Measurements from ENCODE around the gene RHEB.

RHEB gene

GRCh38 chr7:151428378-151429236 lies 91.1 kb downstream of the RHEB start:
- in situ Hi-C loops (cut with HindIII; ENCODE audit: low pct_ligation_motif_present, low pct_unique_long_range_greater_than_20kb, low sequenced_read_pairs), result no loop called here
- peak; percentile 70 for DNase-seq

- DNase-seq, result no peak
- in situ Hi-C loops (cut with HindIII; ENCODE audit: low pct_ligation_motif_present, low pct_unique_long_range_greater_than_20kb, low sequenced_read_pairs), result no loop called here
These were observed 91.9 kb downstream of the RHEB start for GRCh38 chr7:151427705-151428377.

- no peak for DNase-seq
- in situ Hi-C loops (cut with HindIII; ENCODE audit: low pct_ligation_motif_present, low pct_unique_long_range_greater_than_20kb, low sequenced_read_pairs), result no loop called here
These were observed 92.6 kb downstream of the RHEB start for GRCh38 chr7:151426904-151427704.

DNA sequence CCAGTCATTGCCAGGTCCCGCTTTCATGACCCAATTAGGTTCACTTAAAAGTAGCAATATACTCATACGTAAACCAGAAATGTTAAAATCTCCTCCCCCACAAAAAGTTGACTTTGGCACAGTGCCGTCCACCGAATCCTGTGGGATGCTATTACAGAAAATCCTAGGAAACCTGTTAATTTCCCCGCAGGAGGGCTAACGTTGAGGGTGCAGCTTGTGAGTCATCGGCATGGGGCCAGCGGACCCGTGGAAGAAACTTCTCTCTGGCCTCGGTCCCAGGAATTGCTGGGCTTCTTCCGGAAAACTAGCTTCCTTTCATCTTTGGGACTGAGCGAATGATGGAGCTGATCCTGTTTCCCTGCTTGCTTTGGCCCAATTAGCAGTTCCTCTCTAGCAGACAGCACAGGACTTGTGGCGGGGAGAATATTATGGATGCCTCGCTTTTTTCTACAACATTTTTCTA lies 93.2 kb downstream of the RHEB start:
- in situ Hi-C loops (cut with HindIII; ENCODE audit: low pct_ligation_motif_present, low pct_unique_long_range_greater_than_20kb, low sequenced_read_pairs), result no loop called here
- DNase-seq, result peak; percentile 86

DNA sequence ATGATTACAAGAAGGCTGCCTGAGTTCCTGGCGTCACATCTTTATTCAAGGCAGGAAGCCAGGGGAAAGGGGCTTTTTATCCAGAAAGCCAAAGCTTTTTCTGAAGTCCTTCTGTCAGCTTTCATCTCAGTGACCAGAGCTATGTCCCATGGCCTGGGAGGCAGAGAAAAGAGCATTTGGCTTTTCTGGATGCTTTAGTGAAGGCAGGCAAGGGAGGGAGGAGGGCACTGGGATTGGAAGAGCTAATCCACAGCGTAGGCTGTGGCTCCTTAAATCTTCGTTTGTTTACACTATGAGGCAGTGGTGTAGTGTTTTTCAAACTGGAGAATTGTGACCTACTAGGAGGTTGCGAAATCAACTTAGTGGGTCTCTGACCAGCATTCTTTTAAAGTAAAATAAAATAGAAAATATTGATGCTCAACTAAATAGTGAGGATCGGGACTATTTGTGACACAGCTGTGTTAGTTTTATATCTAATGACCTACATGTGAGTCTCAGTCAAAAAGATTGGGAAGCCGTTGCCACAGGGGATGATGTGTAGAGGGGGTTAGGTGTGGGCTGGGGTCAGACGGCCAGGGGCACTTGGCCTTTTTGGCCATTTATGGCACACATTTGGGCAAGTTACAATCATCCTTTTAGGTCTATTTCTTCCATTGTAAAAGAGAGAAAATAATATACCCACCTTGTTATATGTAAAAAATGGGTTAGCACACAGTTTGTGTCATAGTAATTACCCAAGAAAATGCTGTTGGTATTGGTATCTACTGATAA lies 93.8 kb downstream of the RHEB start:
- no peak for DNase-seq
- in situ Hi-C loops (cut with HindIII; ENCODE audit: low pct_ligation_motif_present, low pct_unique_long_range_greater_than_20kb, low sequenced_read_pairs), result no loop called here

GRCh38 chr7:151424799-151425198 lies 94.9 kb downstream of the RHEB start:
- DNase-seq, result no peak
- in situ Hi-C loops (cut with HindIII; ENCODE audit: low pct_ligation_motif_present, low pct_unique_long_range_greater_than_20kb, low sequenced_read_pairs), result no loop called here

DNA sequence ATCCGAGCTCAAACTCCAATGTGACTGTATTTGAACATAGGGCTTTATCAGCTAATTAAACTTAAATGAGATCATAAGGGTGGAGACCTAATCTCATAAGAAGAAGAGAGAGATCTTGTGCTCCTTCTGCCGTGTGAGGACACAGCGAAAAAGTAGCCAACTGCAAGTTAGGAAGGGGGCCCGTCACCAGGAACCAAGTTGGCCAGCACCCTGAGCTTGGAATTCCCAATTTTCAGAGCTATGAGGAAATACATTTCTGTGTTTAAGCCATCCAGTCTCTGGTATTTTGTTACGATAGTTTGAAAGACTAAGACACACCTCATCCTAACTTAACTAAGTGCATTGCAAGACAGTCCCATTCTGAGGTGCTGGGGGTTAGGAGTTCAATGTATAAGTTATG lies 95.8 kb downstream of the RHEB start:
- DNase-seq, result no peak
- in situ Hi-C loops (cut with HindIII; ENCODE audit: low pct_ligation_motif_present, low pct_unique_long_range_greater_than_20kb, low sequenced_read_pairs), result no loop called here

DNA sequence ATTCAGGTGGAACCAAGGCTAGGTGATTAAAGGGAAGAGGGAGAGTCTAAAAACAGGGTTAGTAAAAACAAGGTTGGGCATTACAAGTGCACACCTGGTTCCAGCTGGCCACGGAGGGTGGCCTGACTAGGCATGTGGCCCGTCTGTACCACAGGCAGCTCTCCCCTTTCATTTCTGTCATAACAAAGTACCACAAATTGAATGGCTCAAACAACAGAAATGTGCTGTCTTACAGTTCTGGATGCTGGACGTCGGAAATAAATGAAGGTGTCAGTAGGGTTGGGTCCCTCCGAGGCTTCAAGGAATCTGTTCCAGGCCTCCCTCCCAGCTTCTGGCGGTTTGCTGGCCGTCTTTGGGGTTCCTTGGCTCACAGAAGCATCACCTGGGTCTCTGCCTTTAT lies 96.5 kb downstream of the RHEB start:
- no peak for DNase-seq
- in situ Hi-C loops (cut with HindIII; ENCODE audit: low pct_ligation_motif_present, low pct_unique_long_range_greater_than_20kb, low sequenced_read_pairs), result no loop called here

GRCh38 chr7:151422212-151422611 lies 97.5 kb downstream of the RHEB start:
- in situ Hi-C loops (cut with HindIII; ENCODE audit: low pct_ligation_motif_present, low pct_unique_long_range_greater_than_20kb, low sequenced_read_pairs), result no loop called here
- no peak for DNase-seq

DNA sequence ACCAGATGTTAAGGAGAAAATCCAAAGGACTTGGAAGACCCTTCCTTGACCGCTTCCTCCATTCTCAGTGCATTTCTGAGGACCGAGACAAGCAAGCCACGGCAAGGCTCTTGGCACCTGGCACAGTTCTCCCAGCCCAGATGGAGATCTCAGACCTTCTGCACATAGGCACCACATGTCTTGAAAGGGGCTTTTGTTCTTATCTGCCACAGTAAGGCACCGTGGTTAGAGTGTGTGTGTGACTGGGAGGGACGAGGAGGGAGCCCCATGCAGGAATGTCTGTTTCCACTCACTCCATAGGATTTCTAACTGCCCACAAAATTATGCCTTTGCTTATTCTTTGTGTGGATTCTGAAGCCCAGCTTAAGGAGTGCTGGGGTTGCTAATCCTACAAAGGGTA lies 99.6 kb downstream of the RHEB start:
- in situ Hi-C loops (cut with HindIII; ENCODE audit: low pct_ligation_motif_present, low pct_unique_long_range_greater_than_20kb, low sequenced_read_pairs), result no loop called here
- DNase-seq, result no peak

DNA sequence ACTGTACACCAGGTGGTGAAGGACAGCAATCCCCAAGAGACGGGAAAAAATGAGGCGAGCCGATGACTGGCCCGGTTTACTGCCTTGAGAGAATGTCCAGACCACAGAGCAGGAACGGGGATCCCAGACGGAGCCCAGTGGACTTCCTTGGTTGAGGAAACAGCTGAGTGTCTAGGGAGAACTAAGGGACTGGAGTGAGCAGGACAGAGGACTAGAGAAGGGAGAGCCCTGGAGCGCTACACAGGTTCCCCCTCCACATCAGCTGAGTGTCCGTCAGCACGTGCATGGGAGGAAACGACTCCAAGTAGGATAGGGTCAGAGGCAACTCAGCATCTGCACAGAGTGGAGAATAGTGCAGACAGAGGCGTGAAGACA lies 102.8 kb downstream of the RHEB start:
- DNase-seq, result no peak

DNA sequence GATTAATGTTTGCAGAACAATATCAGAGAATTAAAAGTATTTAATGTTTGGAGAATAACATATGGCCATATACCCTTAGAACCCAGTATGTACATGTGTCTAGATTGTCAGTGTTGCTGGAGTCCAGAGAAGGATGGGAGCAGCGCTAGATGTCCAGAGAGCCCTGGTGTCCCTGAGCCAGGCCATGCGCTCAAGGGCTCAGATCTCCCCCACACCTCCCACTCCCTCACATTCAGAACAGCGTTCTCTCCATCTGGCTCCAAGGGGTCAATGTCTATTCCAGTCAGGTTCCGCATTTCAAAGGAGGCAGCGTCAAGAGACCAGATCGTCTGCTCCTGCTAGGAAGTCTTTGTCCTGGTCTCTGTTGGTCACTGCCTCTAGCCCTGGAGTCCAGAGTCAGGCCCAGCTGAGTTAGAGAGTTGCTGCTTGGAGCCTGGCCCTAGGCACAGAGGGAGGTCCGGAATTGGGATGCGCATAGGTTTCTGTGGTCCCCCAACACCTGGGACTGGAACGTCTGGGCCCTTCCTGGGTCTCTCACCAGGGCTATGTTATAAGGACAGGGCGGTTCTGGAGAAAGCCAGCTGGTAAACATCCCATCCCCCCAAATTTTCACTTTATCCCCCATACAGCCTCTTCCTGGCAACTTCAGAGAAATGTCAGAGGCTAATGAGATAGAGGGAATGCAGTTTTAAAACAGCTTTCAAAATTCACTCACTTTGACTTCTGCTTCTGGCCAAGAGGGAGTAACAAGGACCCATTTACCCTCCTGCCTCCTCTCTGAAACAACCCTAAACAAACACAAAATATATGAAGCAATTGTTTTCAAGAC lies 103.4 kb downstream of the RHEB start:
- in situ Hi-C loops (cut with HindIII; ENCODE audit: low pct_ligation_motif_present, low pct_unique_long_range_greater_than_20kb, low sequenced_read_pairs), result no loop called here
- DNase-seq, result no peak

More for the DNA sequence above, 102.8 kb downstream of the RHEB start:
- in situ Hi-C loops (cut with HindIII; ENCODE audit: low pct_ligation_motif_present, low pct_unique_long_range_greater_than_20kb, low sequenced_read_pairs), result no loop called here
